ENCODE data around the gene MYO16.
"Not testable (repeated sequence)": the region's sequence is repeated elsewhere in the genome, so short reads cannot be mapped to it uniquely, and the experiment has no call there.

Gene MYO16

DNA sequence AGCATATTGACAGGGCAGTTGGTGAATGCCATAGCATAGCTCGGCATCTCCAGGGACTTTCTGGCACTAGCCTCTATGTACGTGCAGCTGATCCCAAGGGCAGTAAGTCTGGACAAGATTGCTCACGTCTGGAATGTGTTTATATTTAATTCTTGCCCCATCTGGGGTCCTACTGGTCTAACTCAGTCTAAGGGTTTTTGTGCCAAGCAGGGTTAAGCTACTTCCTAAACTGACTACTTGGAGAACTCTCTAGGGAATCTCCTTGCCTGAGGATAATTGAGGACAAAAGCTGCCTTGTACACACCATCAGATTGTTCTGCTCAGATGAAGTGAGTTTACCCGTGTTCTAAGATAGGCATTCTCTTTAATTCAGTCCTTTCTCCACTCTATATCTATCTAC lies 358.1 kb downstream of the MYO16 start:
- no peaks in the 10 kb centered on the region for H3F3A ChIP-seq (ENCODE audit: low read depth)
- no peak overlapping the region for H2AFZ ChIP-seq (ENCODE audit: low read length)
- no peak overlapping the region for H3K9ac ChIP-seq (ENCODE audit: low read depth, low read length, poor library complexity, severe bottlenecking)
- H3K9me2 ChIP-seq (replicated peaks; ENCODE audit: low read depth, low read length) = no peaks in the 10 kb centered on the region
- TF ChIP-seq EZH2phosphoT487 (IDR thresholded peaks at IDR 0.05; ENCODE audit: borderline replicate concordance) = no peak
- TF ChIP-seq, protein P1, sequence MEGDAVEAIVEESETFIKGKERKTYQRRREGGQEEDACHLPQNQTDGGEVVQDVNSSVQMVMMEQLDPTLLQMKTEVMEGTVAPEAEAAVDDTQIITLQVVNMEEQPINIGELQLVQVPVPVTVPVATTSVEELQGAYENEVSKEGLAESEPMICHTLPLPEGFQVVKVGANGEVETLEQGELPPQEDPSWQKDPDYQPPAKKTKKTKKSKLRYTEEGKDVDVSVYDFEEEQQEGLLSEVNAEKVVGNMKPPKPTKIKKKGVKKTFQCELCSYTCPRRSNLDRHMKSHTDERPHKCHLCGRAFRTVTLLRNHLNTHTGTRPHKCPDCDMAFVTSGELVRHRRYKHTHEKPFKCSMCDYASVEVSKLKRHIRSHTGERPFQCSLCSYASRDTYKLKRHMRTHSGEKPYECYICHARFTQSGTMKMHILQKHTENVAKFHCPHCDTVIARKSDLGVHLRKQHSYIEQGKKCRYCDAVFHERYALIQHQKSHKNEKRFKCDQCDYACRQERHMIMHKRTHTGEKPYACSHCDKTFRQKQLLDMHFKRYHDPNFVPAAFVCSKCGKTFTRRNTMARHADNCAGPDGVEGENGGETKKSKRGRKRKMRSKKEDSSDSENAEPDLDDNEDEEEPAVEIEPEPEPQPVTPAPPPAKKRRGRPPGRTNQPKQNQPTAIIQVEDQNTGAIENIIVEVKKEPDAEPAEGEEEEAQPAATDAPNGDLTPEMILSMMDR (conservative IDR thresholded peaks at IDR 0.05; ENCODE audit: low read length) = no peak
- no peaks in the 10 kb centered on the region for H3K36me3 ChIP-seq (ENCODE audit: insufficient read depth, low read length)
- no peaks in the 10 kb centered on the region for H3K9me3 ChIP-seq (ENCODE audit: insufficient read depth, low read depth, low read length)
- H3K4me2 ChIP-seq (ENCODE audit: low read depth, low read length, poor library complexity, severe bottlenecking) = no peak overlapping the region
- H3K79me2 ChIP-seq (ENCODE audit: insufficient read depth, low read length) = no peaks in the 10 kb centered on the region
- H3K27me3 ChIP-seq (ENCODE audit: insufficient read depth, low read length, poor library complexity, severe bottlenecking) = no peaks in the 10 kb centered on the region
- H3K4me3 ChIP-seq (ENCODE audit: low read length, poor library complexity, severe bottlenecking) = no peak overlapping the region
- no peaks in the 10 kb centered on the region for H3K4me1 ChIP-seq (ENCODE audit: insufficient read depth, low read length, poor library complexity, severe bottlenecking)
- no peaks in the 10 kb centered on the region for H4K20me1 ChIP-seq (ENCODE audit: insufficient read depth, low read length, poor library complexity, severe bottlenecking)

DNA sequence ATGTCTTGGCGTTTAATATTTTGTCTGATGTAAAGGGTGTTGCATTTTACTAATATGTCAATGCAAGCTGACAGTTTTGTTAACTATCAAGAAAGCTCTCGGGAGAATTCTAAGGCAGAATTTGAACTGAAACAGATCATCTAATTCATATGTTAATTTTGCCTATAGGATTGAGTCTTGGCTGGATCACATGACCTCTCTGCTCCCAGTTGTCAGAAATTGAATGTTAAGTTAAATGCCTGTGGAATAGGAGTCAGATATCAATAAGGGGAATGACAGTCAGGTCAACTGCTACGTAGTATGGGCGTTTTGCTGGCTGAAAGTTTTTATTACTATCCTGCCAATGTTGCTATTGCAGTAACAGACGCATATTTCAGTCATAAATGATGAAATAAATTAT lies 358.5 kb downstream of the MYO16 start:
- Histone ChIP-seq H3K9me2 (replicated peaks; ENCODE audit: low read depth, low read length) (no peaks in the 10 kb centered on the region), H3K9me3 (ENCODE audit: insufficient read depth, low read depth, low read length) (no peaks in the 10 kb centered on the region), H3K4me1 (ENCODE audit: insufficient read depth, low read length, poor library complexity, severe bottlenecking) (no peaks in the 10 kb centered on the region), H3K36me3 (ENCODE audit: insufficient read depth, low read length) (no peaks in the 10 kb centered on the region), H3F3A (ENCODE audit: low read depth) (no peaks in the 10 kb centered on the region), H3K79me2 (ENCODE audit: insufficient read depth, low read length) (no peaks in the 10 kb centered on the region), H4K20me1 (ENCODE audit: insufficient read depth, low read length, poor library complexity, severe bottlenecking) (no peaks in the 10 kb centered on the region), H3K4me2 (ENCODE audit: low read depth, low read length, poor library complexity, severe bottlenecking) (no peak overlapping the region), H3K4me3 (ENCODE audit: low read length, poor library complexity, severe bottlenecking) (no peak overlapping the region), H3K9ac (ENCODE audit: low read depth, low read length, poor library complexity, severe bottlenecking) (no peak overlapping the region), H2AFZ (ENCODE audit: low read length) (no peak overlapping the region), H3K27me3 (ENCODE audit: insufficient read depth, low read length, poor library complexity, severe bottlenecking) (no peaks in the 10 kb centered on the region)
- TF ChIP-seq, protein P1 (conservative IDR thresholded peaks at IDR 0.05; ENCODE audit: low read length) = no peak
- TF ChIP-seq EZH2phosphoT487 (IDR thresholded peaks at IDR 0.05; ENCODE audit: borderline replicate concordance) = no peak

DNA sequence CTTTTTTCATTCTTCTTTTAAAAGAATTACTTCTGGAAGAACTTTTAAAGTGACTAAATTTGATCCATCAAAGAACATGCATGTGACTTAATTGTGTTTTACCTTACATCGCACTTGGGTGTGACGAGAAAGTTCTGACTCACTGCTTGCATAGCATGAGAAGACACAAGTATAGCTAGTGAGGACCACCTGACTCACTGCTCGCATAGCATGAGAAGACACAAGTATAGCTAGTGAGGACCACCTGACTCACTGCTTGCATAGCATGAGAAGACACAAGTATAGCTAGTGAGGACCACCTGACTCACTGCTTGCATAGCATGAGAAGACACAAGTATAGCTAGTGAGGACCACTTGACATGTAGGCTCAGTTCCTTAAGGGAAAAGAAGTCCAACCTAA lies 362.0 kb downstream of the MYO16 start:
- H3K9me2 ChIP-seq (replicated peaks; ENCODE audit: low read depth, low read length); H3K9ac ChIP-seq (ENCODE audit: low read depth, low read length, poor library complexity, severe bottlenecking); H2AFZ ChIP-seq (ENCODE audit: low read length); H3K36me3 ChIP-seq (ENCODE audit: insufficient read depth, low read length); H3K79me2 ChIP-seq (ENCODE audit: insufficient read depth, low read length); H3K4me3 ChIP-seq (ENCODE audit: low read length, poor library complexity, severe bottlenecking); H4K20me1 ChIP-seq (ENCODE audit: insufficient read depth, low read length, poor library complexity, severe bottlenecking); H3F3A ChIP-seq (ENCODE audit: low read depth); H3K27me3 ChIP-seq (ENCODE audit: insufficient read depth, low read length, poor library complexity, severe bottlenecking); H3K4me1 ChIP-seq (ENCODE audit: insufficient read depth, low read length, poor library complexity, severe bottlenecking); H3K4me2 ChIP-seq (ENCODE audit: low read depth, low read length, poor library complexity, severe bottlenecking); H3K9me3 ChIP-seq (ENCODE audit: insufficient read depth, low read depth, low read length): not testable (repeated sequence)

DNA sequence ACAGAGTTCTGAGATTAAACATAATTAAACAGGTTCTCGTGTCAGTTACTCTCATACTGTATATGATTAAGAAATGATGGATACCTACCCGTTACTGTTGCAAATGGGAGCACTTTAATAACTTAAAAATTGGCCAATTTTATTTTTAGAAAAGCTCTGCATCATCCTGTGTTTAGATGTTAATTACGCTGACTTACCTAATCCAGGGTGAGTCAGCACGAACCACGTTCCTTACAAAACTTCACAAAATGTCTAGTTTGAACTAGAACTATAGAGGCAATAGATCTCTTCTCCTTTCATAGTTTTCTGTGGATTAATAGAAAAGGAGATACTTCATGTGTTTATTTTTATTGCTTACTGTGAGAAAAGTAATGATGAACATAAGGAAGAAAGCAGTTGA lies 363.9 kb downstream of the MYO16 start:
- Histone ChIP-seq H3K27me3 (ENCODE audit: insufficient read depth, low read length, poor library complexity, severe bottlenecking) (no peaks in the 10 kb centered on the region), H3K4me1 (ENCODE audit: insufficient read depth, low read length, poor library complexity, severe bottlenecking) (no peaks in the 10 kb centered on the region), H2AFZ (ENCODE audit: low read length) (no peak overlapping the region), H3K79me2 (ENCODE audit: insufficient read depth, low read length) (no peaks in the 10 kb centered on the region), H3K9ac (ENCODE audit: low read depth, low read length, poor library complexity, severe bottlenecking) (no peak overlapping the region), H3K9me2 (replicated peaks; ENCODE audit: low read depth, low read length) (no peaks in the 10 kb centered on the region), H3K4me3 (ENCODE audit: low read length, poor library complexity, severe bottlenecking) (no peak overlapping the region), H3F3A (ENCODE audit: low read depth) (no peaks in the 10 kb centered on the region), H3K4me2 (ENCODE audit: low read depth, low read length, poor library complexity, severe bottlenecking) (no peak overlapping the region), H3K36me3 (ENCODE audit: insufficient read depth, low read length) (no peaks in the 10 kb centered on the region), H3K9me3 (ENCODE audit: insufficient read depth, low read depth, low read length) (no peaks in the 10 kb centered on the region), H4K20me1 (ENCODE audit: insufficient read depth, low read length, poor library complexity, severe bottlenecking) (no peaks in the 10 kb centered on the region)
- TF ChIP-seq, protein P1 (conservative IDR thresholded peaks at IDR 0.05; ENCODE audit: low read length) = no peak
- no peak for TF ChIP-seq EZH2phosphoT487 (IDR thresholded peaks at IDR 0.05; ENCODE audit: borderline replicate concordance)
